ENCODE data around the gene IL19. TPM values are rescaled to one million over a fixed set of nuclear protein-coding genes. Genes with fewer than 3 reads are reported as not detected.

The IL19 gene
- total RNA-seq, 5 donors from 2014 or later (not counting 1 experiment from before 2014, with no cell fraction given), result not detected

DNA sequence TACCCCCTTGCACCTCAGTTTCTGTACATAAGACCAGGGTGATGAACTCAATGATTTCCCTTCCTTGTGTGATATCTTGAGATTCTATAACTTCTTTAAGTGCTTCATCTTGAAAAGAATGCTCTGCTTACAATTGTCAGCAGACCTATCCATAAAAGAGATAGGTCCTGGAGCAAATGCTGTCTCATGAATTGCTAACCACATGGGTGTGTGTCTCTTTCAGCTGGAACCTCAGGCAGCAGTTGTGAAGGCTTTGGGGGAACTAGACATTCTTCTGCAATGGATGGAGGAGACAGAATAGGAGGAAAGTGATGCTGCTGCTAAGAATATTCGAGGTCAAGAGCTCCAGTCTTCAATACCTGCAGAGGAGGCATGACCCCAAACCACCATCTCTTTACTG is 97.7 kb downstream of the IL19 start:
- Histone ChIP-seq H3K9me3 (no peaks in the 10 kb centered on the region), H3K27ac (ENCODE audit: low read length) (no peak overlapping the region), H3K4me3 (ENCODE audit: control insufficient read depth in 1 of 2, extremely low read depth in 1 of 2, low read length in 1 of 2) (no peak overlapping the region), H3K27me3 (replicated peaks in 1 of 2; ENCODE audit: control insufficient read depth in 2 of 2, extremely low read depth in 1 of 2, insufficient read depth in 2 of 2, low read length in 1 of 2) (peaks cover 0 to 2% of the 10 kb centered on the region in 2 experiments), H3K4me1 (ENCODE audit: control insufficient read depth in 1 of 2, extremely low read depth in 1 of 2, insufficient read depth in 2 of 2, low read length in 2 of 2) (peaks cover 0 to 5% of the 10 kb centered on the region in 2 experiments), H3K36me3 (ENCODE audit: control insufficient read depth in 2 of 2, extremely low read depth in 1 of 2, insufficient read depth in 1 of 2, low read length in 1 of 2) (no peaks in the 10 kb centered on the region)
- Mint-ChIP-seq H3K9me3 (peaks cover 0 to 7% (median 5%) of the 10 kb centered on the region in 3 donors), H3K27me3 (peaks cover 0 to 8% of the 10 kb centered on the region in 2 donors), H3K4me1 (peaks cover 8 to 11% (median 10%) of the 10 kb centered on the region in 3 donors), H3K27ac (no peak overlapping the region), H3K36me3 (peaks cover 6% of the 10 kb centered on the region), H3K4me3 (no peak overlapping the region)
- CTCF ChIA-PET, result interaction anchor here (0.6 to 2.7 kb wide), 2 partner anchors 44 to 66 kb away, joined by 3 to 9 read pairs; no protein-coding TSS in a partner anchor
- POLR2A ChIA-PET, result no interaction called here
- WGBS (ENCODE audit: insufficient coverage), result no CpG with 5 or more reads among the region's 1 CpG
- ATAC-seq (replicated peaks in 1 of 4), result no peak
- no peak for DNase-seq

DNA sequence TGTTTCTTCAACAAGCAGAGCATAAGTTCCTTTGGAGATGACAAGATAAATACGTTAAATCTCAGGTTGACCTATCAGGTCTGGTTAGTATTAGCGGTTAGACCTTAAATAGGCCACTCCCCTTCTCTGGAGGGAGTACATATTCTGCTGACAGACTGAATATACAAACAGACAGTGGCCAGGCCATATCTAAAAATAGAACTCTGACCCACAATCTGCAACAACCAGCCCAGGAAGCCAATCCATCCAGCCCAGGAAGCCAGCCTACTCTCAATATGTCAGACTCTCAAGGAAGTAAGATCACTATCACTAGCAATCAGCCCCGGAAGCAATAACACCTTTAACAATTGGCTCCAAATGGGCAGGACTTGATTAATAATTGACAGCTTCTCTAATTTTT is 101.6 kb downstream of the IL19 start:
- H3K36me3 ChIP-seq (ENCODE audit: control insufficient read depth in 2 of 2, extremely low read depth in 1 of 2, insufficient read depth in 1 of 2, low read length in 1 of 2), result no peaks in the 10 kb centered on the region
- H3K27me3 Mint-ChIP-seq, result peaks cover 0 to 5% of the 10 kb centered on the region in 2 donors
- peaks cover 0 to 2% of the 10 kb centered on the region in 2 experiments for H3K27me3 ChIP-seq (replicated peaks in 1 of 2; ENCODE audit: control insufficient read depth in 2 of 2, extremely low read depth in 1 of 2, insufficient read depth in 2 of 2, low read length in 1 of 2)
- no peak overlapping the region for H3K4me3 Mint-ChIP-seq
- WGBS (ENCODE audit: insufficient coverage), result 80% methylated on average over 1 of the region's 3 CpGs
- peaks cover 8 to 19% (median 11%) of the 10 kb centered on the region in 3 donors for H3K9me3 Mint-ChIP-seq
- ChIA-PET POLR2A (interaction anchor here in 1 of 2 donors (0.6 kb wide), 1 partner anchor 164 kb away, joined by 3 read pairs; no protein-coding TSS in a partner anchor), CTCF (interaction anchor here in 1 of 2 donors (1.3 kb wide), 1 partner anchor 112 kb away, joined by 3 read pairs; no protein-coding TSS in a partner anchor)
- H3K4me1 ChIP-seq (ENCODE audit: control insufficient read depth in 1 of 2, extremely low read depth in 1 of 2, insufficient read depth in 2 of 2, low read length in 2 of 2), result no peaks in the 10 kb centered on the region
- H3K4me3 ChIP-seq (ENCODE audit: control insufficient read depth in 1 of 2, extremely low read depth in 1 of 2, low read length in 1 of 2), result no peak overlapping the region
- H3K27ac Mint-ChIP-seq, result no peak overlapping the region
- no peak for DNase-seq
- no peak overlapping the region for H3K27ac ChIP-seq (ENCODE audit: low read length)
- no peak for ATAC-seq (replicated peaks in 1 of 4)
- H3K9me3 ChIP-seq, result peaks cover 4% of the 10 kb centered on the region
- H3K36me3 Mint-ChIP-seq, result peaks cover 15% of the 10 kb centered on the region
- no peaks in the 10 kb centered on the region for H3K4me1 Mint-ChIP-seq

DNA sequence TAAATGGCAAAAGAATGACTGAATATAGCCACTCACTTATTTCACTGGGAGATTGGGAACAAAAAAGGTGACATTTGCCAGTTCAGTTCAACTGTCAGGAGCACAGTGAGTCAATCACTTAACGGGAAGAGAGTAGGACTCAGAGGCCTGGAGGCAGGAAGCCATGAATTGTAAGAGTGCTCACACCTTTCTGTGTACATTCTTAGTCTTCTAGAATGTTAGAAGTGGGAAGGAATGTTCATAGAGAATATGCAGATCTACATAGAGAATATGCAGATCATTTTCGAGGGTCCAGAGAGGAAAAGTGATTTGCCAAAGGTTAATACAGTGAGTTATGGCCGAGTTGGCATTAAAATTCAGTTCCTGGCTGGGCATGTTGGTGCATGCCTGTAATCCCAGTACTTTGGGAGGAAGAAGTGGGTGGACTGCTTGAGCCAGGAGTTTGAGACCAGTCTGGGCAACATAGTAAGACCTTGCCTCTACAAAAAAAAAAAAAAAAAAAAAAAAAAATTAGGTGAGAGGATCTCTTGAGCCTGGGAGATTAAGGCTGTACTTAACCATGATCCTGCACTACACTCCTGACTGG is 103.1 kb downstream of the IL19 start:
- Histone ChIP-seq H3K9me3 (peaks cover 9% of the 10 kb centered on the region), H3K27me3 (replicated peaks in 1 of 2; ENCODE audit: control insufficient read depth in 2 of 2, extremely low read depth in 1 of 2, insufficient read depth in 2 of 2, low read length in 1 of 2) (peaks cover 0 to 2% of the 10 kb centered on the region in 2 experiments), H3K4me1 (ENCODE audit: control insufficient read depth in 1 of 2, extremely low read depth in 1 of 2, insufficient read depth in 2 of 2, low read length in 2 of 2) (no peaks in the 10 kb centered on the region), H3K4me3 (ENCODE audit: control insufficient read depth in 1 of 2, extremely low read depth in 1 of 2, low read length in 1 of 2) (no peak overlapping the region), H3K36me3 (ENCODE audit: control insufficient read depth in 2 of 2, extremely low read depth in 1 of 2, insufficient read depth in 1 of 2, low read length in 1 of 2) (no peaks in the 10 kb centered on the region), H3K27ac (ENCODE audit: low read length) (no peak overlapping the region)
- POLR2A ChIA-PET, result no interaction called here
- H3K27ac Mint-ChIP-seq, result no peak overlapping the region
- no peak overlapping the region for H3K4me3 Mint-ChIP-seq
- peaks cover 24% of the 10 kb centered on the region for H3K36me3 Mint-ChIP-seq
- peaks cover 13 to 33% (median 22%) of the 10 kb centered on the region in 3 donors for H3K9me3 Mint-ChIP-seq
- ATAC-seq (replicated peaks in 1 of 4), result no peak
- H3K4me1 Mint-ChIP-seq, result no peaks in the 10 kb centered on the region
- no peak for DNase-seq
- H3K27me3 Mint-ChIP-seq, result peaks cover 0 to 2% of the 10 kb centered on the region in 2 donors
- WGBS (ENCODE audit: insufficient coverage), result 82% methylated on average over 3 of the region's 3 CpGs
- CTCF ChIA-PET, result no interaction called here

DNA sequence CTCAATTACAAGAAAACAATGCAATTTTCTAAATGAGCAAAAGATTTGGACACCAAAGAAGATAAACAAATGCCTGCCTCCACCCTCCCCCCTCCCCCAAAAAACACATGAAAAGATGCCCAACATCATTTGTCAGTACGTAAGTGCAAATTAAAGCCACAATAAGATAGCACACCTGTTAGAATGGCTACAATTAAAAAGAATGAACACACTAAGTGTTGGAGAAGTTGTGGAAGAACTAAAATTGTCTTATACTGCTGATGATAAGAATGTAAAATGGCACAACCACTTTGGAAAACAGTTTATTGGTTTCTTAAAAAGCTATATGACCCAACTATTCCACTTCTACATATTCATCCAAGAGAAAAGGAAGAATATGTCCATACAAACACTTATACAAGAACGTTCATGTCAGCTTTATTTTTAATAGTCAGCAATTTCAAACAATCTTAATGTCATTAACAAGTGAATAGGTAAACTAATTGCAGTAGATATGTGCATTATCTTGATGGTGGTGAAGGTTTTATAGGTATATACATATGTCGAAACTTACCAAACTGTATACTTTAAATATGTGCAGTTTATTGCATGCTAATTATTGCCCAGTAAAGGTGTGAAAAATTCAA is 105.3 kb downstream of the IL19 start:
- no peak overlapping the region for H3K27ac Mint-ChIP-seq
- ChIA-PET POLR2A (interaction anchor here in 1 of 2 donors (0.6 kb wide), 1 partner anchor 10 kb away, joined by 3 read pairs; the partner anchor contains the start of gene IL20), CTCF (interaction anchor here in 1 of 2 donors (0.6 kb wide), 1 partner anchor 160 kb away, joined by 3 read pairs; no protein-coding TSS in a partner anchor)
- H3K4me1 Mint-ChIP-seq, result no peaks in the 10 kb centered on the region
- H3K4me3 Mint-ChIP-seq, result no peak overlapping the region
- H3K27me3 ChIP-seq (replicated peaks in 1 of 2; ENCODE audit: control insufficient read depth in 2 of 2, extremely low read depth in 1 of 2, insufficient read depth in 2 of 2, low read length in 1 of 2), result no peaks in the 10 kb centered on the region
- DNase-seq (no peak), ATAC-seq (replicated peaks in 1 of 4) (no peak)
- peaks cover 25% of the 10 kb centered on the region for H3K36me3 Mint-ChIP-seq
- H3K4me3 ChIP-seq (ENCODE audit: control insufficient read depth in 1 of 2, extremely low read depth in 1 of 2, low read length in 1 of 2), result no peak overlapping the region
- no peaks in the 10 kb centered on the region for H3K27me3 Mint-ChIP-seq
- peaks cover 17 to 40% (median 28%) of the 10 kb centered on the region in 3 donors for H3K9me3 Mint-ChIP-seq
- WGBS (ENCODE audit: insufficient coverage), result no CpG with 5 or more reads among the region's 3 CpGs
- no peaks in the 10 kb centered on the region for H3K4me1 ChIP-seq (ENCODE audit: control insufficient read depth in 1 of 2, extremely low read depth in 1 of 2, insufficient read depth in 2 of 2, low read length in 2 of 2)
- H3K36me3 ChIP-seq (ENCODE audit: control insufficient read depth in 2 of 2, extremely low read depth in 1 of 2, insufficient read depth in 1 of 2, low read length in 1 of 2), result no peaks in the 10 kb centered on the region
- peaks cover 9% of the 10 kb centered on the region for H3K9me3 ChIP-seq
- H3K27ac ChIP-seq (ENCODE audit: low read length), result no peak overlapping the region

DNA sequence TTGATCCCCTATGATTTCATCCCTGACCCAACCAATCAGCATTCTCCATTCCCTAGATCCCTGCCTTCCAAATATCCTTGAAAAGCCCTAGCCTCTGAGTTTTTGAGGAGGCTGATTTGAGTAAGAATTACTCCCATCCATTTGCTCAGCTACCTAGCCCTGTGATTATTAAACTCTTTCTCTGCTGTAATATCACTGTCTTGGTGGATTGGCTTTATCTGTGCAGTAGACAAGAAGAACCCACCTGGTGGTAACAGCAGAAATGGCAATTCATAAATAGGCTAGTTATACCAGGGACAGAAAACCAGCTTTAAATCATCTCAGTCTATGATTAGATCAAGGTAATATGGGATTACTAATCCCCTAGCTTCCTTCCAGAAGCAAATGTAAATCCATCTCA is 107.9 kb downstream of the IL19 start:
- Histone ChIP-seq H3K27me3 (replicated peaks in 1 of 2; ENCODE audit: control insufficient read depth in 2 of 2, extremely low read depth in 1 of 2, insufficient read depth in 2 of 2, low read length in 1 of 2) (no peaks in the 10 kb centered on the region), H3K4me1 (ENCODE audit: control insufficient read depth in 1 of 2, extremely low read depth in 1 of 2, insufficient read depth in 2 of 2, low read length in 2 of 2) (no peaks in the 10 kb centered on the region), H3K4me3 (ENCODE audit: control insufficient read depth in 1 of 2, extremely low read depth in 1 of 2, low read length in 1 of 2) (no peak overlapping the region), H3K9me3 (peaks cover 9% of the 10 kb centered on the region), H3K27ac (ENCODE audit: low read length) (no peak overlapping the region), H3K36me3 (ENCODE audit: control insufficient read depth in 2 of 2, extremely low read depth in 1 of 2, insufficient read depth in 1 of 2, low read length in 1 of 2) (no peaks in the 10 kb centered on the region)
- H3K27ac Mint-ChIP-seq, result no peak overlapping the region
- ATAC-seq (replicated peaks in 1 of 4) (no peak), DNase-seq (no peak)
- peaks cover 17 to 35% (median 21%) of the 10 kb centered on the region in 3 donors for H3K9me3 Mint-ChIP-seq
- no peaks in the 10 kb centered on the region for H3K4me1 Mint-ChIP-seq
- H3K4me3 Mint-ChIP-seq, result no peak overlapping the region
- H3K27me3 Mint-ChIP-seq, result no peaks in the 10 kb centered on the region
- POLR2A ChIA-PET, result interaction anchor here (0.6 kb wide), 2 partner anchors 11 to 169 kb away, joined by 3 to 5 read pairs; no protein-coding TSS in a partner anchor
- CTCF ChIA-PET, result interaction anchor here in 1 of 2 donors (0.6 to 1.2 kb wide), 4 partner anchors 13 to 55 kb away, joined by 3 to 6 read pairs (median 4); partner anchors contain the start of gene IL20
- H3K36me3 Mint-ChIP-seq, result peaks cover 20% of the 10 kb centered on the region

DNA sequence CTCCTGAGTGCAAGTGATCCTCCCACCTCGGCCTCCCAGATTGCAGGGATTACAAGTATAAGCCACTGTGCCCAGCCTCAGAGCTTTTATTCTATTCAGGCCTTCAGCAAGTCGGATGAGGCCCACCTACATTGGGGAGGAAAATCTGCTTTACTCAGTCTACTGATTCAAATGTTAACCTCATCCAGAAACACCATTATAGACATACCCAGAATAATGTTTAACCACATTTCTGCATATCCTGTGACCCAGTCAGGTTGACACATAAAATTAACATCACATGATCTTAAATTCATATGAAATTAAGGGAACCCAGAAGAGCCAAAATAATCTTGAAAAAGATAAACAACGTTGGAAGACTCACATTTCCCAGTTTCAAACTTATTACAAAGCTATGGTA is 109.7 kb downstream of the IL19 start:
- peaks cover 19% of the 10 kb centered on the region for H3K36me3 Mint-ChIP-seq
- Histone ChIP-seq H3K27me3 (replicated peaks in 1 of 2; ENCODE audit: control insufficient read depth in 2 of 2, extremely low read depth in 1 of 2, insufficient read depth in 2 of 2, low read length in 1 of 2) (no peaks in the 10 kb centered on the region), H3K4me3 (ENCODE audit: control insufficient read depth in 1 of 2, extremely low read depth in 1 of 2, low read length in 1 of 2) (no peak overlapping the region), H3K36me3 (ENCODE audit: control insufficient read depth in 2 of 2, extremely low read depth in 1 of 2, insufficient read depth in 1 of 2, low read length in 1 of 2) (no peaks in the 10 kb centered on the region), H3K4me1 (ENCODE audit: control insufficient read depth in 1 of 2, extremely low read depth in 1 of 2, insufficient read depth in 2 of 2, low read length in 2 of 2) (no peaks in the 10 kb centered on the region), H3K27ac (ENCODE audit: low read length) (no peak overlapping the region), H3K9me3 (peaks cover 9% of the 10 kb centered on the region)
- WGBS (ENCODE audit: insufficient coverage), result 67% methylated on average over 1 of the region's 3 CpGs
- no peak overlapping the region for H3K27ac Mint-ChIP-seq
- H3K4me3 Mint-ChIP-seq, result no peak overlapping the region
- ChIA-PET CTCF (interaction anchor here (0.6 kb wide), 2 partner anchors 34 to 1794 kb away, joined by 3 read pairs; no protein-coding TSS in a partner anchor), POLR2A (no interaction called here)
- DNase-seq, result no peak
- peaks cover 17 to 31% (median 19%) of the 10 kb centered on the region in 3 donors for H3K9me3 Mint-ChIP-seq
- no peaks in the 10 kb centered on the region for H3K4me1 Mint-ChIP-seq
- H3K27me3 Mint-ChIP-seq, result no peaks in the 10 kb centered on the region
- ATAC-seq (replicated peaks in 1 of 4), result no peak
